HPDE6-E6E7 (cell line): Measurements from ENCODE around the gene PPP1R3C.

Experiments
- DNase-seq: peaks from one replicate; pipeline ENCODE4 v3.0.0; 2011; ENCODE audit warnings: missing footprints; ENCODE audit errors: extremely low spot score

Gene PPP1R3C

DNA sequence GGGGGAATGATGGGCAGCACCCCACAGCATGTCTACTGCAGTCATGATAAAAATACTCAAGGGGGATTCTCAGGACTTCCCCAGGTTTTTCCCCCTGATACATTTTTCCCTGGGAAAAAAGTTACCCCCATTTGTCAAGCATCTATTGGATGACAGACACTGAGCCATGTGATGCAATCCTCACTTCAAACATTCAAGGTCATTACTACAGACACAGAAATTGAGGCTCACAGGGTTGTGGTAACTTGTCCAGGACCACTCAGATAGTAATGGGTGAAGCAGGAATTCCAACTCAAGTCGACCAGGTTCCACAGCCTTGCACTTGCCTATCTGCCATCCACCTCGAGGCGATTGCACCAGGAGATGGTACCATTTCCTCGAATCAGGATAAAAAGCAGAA is 31.7 kb downstream of the PPP1R3C start:
- no peak for DNase-seq

- DNase-seq: no peak
Measured at GRCh38 chr10:91598211-91598977, 34.5 kb downstream of the PPP1R3C start.

DNA sequence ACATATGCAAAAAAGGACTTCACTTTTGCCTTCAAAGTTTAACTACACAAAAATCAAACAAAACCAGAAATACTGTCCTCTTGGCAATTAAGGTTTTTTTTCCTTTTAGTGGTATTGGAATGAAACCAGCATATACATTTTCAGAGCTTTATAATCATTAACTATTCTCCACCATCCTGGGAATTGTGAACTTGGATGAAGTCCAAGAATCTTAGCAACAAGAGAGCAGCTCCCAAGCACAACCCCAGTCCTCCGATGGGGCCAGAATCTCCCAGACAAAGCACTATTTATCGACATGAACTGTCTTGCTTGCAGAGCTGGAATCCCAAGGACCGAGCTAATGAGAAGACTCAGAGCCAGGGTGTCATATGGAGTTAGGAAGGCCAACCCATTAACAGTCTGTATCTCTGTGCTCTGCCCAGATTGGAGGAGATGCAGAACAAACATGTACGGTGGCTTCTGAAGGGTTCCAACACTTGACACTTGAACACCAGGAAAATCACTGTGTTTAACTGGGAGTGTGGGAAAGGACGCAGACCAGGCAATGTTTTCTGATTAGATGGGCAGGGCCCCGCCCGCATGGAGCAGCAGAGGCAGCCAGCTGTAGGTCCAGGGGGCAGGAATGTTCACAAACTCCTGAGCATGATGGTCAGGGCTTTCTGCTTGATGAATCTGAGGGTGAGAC is 35.5 kb downstream of the PPP1R3C start:
- DNase-seq: no peak

DNA sequence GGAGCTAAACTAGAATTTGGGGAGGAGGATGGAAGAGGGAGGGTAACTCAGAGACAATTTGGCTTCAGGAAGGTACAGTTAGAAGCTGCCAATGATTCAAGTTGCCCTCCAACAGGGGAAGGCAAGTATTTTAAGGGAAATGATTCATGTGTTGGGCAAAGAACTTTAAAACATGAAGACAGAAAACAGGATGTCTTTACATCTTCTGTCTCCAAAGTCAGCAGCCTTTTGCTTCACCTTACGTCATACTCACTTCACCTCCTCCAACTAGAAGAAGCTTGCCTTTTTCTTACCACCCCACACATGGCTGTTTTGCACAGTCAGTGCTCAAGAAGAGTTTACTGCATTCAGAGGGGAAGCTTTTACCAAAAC is 36.1 kb downstream of the PPP1R3C start:
- DNase-seq: no peak

DNA sequence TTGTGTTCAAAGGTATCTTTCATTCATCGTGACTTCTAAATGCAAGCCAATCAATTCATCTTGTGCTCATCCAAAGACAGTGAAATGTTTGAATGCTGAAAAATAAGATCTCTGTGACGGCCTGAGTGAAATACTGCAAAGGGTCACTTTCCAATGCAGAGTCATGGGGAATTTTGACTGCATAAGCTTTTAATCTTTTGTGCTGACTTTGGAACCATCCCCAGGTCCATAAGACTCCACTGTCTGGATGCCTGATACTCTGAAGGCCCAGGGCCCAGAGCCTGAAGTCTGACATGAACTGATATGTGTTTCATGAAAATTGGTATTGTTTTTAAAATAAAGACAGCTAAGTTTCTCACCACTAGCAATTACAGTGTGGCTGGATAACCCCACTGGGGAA is 39.0 kb downstream of the PPP1R3C start:
- no peak for DNase-seq

DNA sequence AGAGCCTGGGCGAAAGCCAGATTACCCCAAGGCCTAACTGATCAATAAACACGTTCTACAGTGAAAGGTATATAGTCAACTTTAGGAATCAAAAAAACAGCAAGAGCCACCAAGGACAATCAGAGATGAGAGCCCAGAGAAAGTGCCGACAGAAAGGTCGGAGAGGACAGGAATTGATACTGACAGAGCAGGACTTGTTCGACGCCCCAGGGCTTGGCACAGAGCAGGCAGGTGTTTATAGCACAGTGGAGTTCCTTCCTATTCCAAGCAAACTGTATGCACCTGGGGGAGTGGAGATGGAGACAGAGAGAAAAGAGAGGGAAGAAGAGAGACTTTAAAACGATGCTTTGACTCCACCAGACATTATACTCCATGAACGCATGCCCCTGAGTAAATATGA is 39.5 kb downstream of the PPP1R3C start:
- DNase-seq: no peak

DNA sequence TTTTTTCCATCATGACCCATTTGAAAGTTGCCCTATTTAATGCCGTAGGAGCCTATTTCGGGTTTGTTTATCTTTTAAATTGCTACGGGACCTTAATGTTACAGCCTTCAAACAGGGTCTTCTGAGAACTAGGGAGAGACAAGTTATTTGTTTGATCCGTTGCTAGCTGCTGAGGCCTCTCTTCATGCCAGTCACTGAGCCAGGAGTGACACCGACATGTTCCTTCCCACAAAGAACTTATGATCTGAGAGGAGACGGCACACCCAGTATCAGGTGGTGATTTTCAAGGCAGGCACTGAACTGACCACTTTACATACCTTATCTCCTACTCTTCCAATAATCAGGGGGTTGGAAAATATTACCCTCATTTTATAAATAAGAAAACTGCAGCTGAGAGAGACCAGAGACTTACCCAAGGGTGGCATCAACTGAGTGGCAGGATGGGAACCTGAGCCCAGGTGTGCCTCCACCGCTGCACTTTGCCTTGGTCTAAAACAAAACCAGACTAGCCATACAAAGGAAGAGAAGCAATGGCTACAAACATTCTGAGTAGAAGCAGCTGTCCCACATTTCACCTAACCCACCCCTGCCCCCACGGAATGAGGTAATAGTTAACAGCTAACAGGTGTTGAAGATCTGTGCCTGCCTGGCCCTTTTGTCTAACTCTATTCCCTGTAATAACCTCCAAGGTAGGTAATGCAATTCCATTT is 40.5 kb downstream of the PPP1R3C start:
- DNase-seq: no peak

GRCh38 chr10:91591797-91592174 is 41.1 kb downstream of the PPP1R3C start:
- DNase-seq: no peak

- no peak for DNase-seq
Measured at GRCh38 chr10:91590904-91591796, 41.7 kb downstream of the PPP1R3C start.

- no peak for DNase-seq
Measured at GRCh38 chr10:91590142-91590903, 42.5 kb downstream of the PPP1R3C start.

GRCh38 chr10:91589658-91590035 is 43.2 kb downstream of the PPP1R3C start:
- no peak for DNase-seq

DNA sequence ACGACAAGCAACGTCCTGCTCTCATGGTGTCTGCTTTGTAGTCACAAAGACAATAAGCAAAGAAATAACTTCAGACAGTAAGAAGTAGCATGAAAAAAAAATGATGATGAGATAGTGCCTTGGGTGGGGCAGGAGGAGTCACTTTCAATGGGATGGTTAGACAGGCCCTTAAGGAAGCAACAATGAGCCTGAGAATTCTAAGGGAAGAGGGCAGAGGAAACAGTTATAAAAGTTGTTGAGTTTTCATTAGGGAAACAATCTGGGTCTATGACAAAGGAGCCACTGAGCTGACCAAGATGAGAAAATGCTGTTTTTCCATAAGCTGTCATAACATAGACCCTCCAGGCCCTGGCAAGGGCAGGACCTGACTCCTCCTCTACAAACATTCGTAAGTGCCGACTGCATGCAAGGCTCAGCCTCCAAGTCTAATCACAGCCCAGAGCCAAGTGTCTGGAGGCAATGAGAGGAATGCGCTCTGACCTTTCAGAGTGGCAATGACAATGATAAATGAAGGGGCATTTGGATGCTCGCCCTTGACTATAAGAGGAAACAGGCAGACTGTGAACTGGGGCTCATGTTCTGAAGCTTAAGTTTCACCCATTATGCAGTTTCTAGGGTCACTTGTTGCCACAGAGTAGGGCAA is 43.7 kb downstream of the PPP1R3C start:
- DNase-seq: no peak

GRCh38 chr10:91587710-91588638 is 44.9 kb downstream of the PPP1R3C start:
- peak; percentile 53 for DNase-seq

DNA sequence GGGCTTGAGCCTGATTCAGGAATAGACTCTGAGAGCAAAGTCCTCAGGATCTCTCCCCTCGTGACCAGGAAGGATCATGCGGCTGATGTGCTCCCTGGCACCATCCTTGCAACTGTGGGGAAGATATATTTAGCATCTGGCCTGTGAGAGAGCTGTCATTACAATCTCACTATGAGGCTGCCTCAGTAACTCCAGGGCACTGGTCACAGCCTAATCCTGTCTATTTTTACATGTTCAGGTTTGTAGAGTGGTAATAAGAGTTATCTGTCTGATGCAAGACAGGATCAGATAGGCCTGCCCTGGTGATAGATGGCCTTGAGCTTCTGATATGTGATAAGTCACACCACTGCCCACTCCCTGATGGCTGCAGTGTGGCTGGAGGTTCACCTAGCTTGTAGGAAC is 50.7 kb downstream of the PPP1R3C start:
- DNase-seq: no peak

- no peak for DNase-seq
Measured at GRCh38 chr10:91579329-91579985, 53.4 kb downstream of the PPP1R3C start.
